K562 (cell line): ENCODE data around the gene VPS18. TPM values are rescaled to one million over a fixed set of nuclear protein-coding genes. Genes with fewer than 3 reads are reported as not detected.

Source experiments
- CHD1 ChIP-seq: fragments of 200-600 bp; sonication (generic); IDR thresholded peaks from one replicate; pipeline ENCODE4 v1.6.1; 2012; ENCODE audit warnings: mild to moderate bottlenecking, moderate library complexity, low read length, inconsistent platforms
- DACH1 ChIP-seq: fragments of 450-650 bp; IDR thresholded peaks from 2 replicates; pipeline ENCODE4 v1.6.1; 2018; ENCODE audit not compliant: partially characterized antibody
- GTF2F1 ChIP-seq: IDR thresholded peaks from 2 replicates; pipeline ENCODE4 v1.6.1; 2011; ENCODE audit warnings: low read depth, low read length, improper control_type of control experiment
- LCOR ChIP-seq: sonication (generic); formaldehyde crosslinking; IDR thresholded peaks from 2 replicates; pipeline ENCODE4 v1.8.0; 2022; ENCODE audit warnings: mild to moderate bottlenecking, missing genetic modification reagents
- MECOM ChIP-seq: fragments of 250-450 bp; sonication (Bioruptor Pico); IDR thresholded peaks from 2 replicates; pipeline ENCODE4 v1.8.0; 2022; ENCODE audit warnings: inconsistent platforms
- MTF1 ChIP-seq: fragments of 250-450 bp; sonication (Bioruptor Pico); IDR thresholded peaks from 2 replicates; pipeline ENCODE4 v1.9.0; 2021; ENCODE audit warnings: moderate library complexity, mild to moderate bottlenecking, inconsistent platforms, borderline replicate concordance
- NEUROD1 ChIP-seq: fragments of 150-350 bp; IDR thresholded peaks from 2 replicates; pipeline ENCODE4 v1.6.1; 2014; ENCODE audit warnings: borderline replicate concordance, low read length, low read depth; ENCODE audit not compliant: partially characterized antibody
- NFE2L1 ChIP-seq: fragments of 450-650 bp; IDR thresholded peaks from 2 replicates; pipeline ENCODE4 v1.6.1; 2016; ENCODE audit warnings: missing genetic modification characterization, low read depth, mild to moderate bottlenecking, missing compliant biosample characterization, moderate library complexity, borderline replicate concordance
- NRF1 ChIP-seq, 2 experiments: fragments of 450-650 bp; IDR thresholded peaks in 1 of 2; conservative IDR thresholded peaks in 1 of 2; 2 replicates each; pipeline ENCODE4 v1.6.1; 2014; ENCODE audit warnings: mild to moderate bottlenecking in 2 of 2
- RFX1 ChIP-seq: fragments of 450-650 bp; IDR thresholded peaks from 2 replicates; pipeline ENCODE4 v1.6.1; 2016; ENCODE audit warnings: mild to moderate bottlenecking, moderate library complexity
- RNF2 ChIP-seq: sonication (generic); IDR thresholded peaks from 2 replicates; pipeline ENCODE4 v1.6.1; 2016
- SMAD2 ChIP-seq: fragments of 150-350 bp; IDR thresholded peaks from 2 replicates; pipeline ENCODE4 v1.6.1; 2014; ENCODE audit warnings: low read depth, mild to moderate bottlenecking, low read length
- SUPT5H ChIP-seq: fragments of 450-650 bp; IDR thresholded peaks from 2 replicates; pipeline ENCODE4 v1.6.1; 2016
- TAF9B ChIP-seq: fragments of 450-650 bp; IDR thresholded peaks from 2 replicates; pipeline ENCODE4 v1.6.1; 2018; ENCODE audit warnings: mild to moderate bottlenecking; ENCODE audit not compliant: partially characterized antibody
- TEAD4 ChIP-seq, 2 experiments: sonication (generic) in 1 of 2; formaldehyde crosslinking in 1 of 2; IDR thresholded peaks; 2 replicates each; pipeline versions ENCODE4 v1.6.1 to v1.8.0; 2012 to 2022; ENCODE audit warnings: borderline replicate concordance in 1 of 2, inconsistent platforms in 1 of 2, low read length in 1 of 2, mild to moderate bottlenecking in 1 of 2, missing genetic modification reagents in 1 of 2
- ZBTB7A ChIP-seq: IDR thresholded peaks from 2 replicates; pipeline ENCODE4 v1.6.1; 2011; ENCODE audit warnings: low read depth, mild to moderate bottlenecking, low read length, moderate library complexity, borderline replicate concordance; ENCODE audit not compliant: control insufficient read depth
- ZNF197 ChIP-seq: fragments of 200-800 bp; sonication (Bioruptor generic); IDR thresholded peaks from 2 replicates; pipeline ENCODE4 v1.6.1; 2016; ENCODE audit warnings: low read depth, missing genetic modification characterization, missing compliant biosample characterization
- ZNF408 ChIP-seq: fragments of 250-450 bp; sonication (Bioruptor Pico); IDR thresholded peaks from 2 replicates; pipeline ENCODE4 v1.4.0; 2020; ENCODE audit warnings: low read depth, mild to moderate bottlenecking, moderate library complexity
- polyA plus RNA-seq, 8 experiments: library from polyadenylated mRNA; depleted of rRNA in 4 of 8; stranded (reverse) in 5 of 8; unstranded in 3 of 8; fragments of >200 nt; fragmentation: Nextera tagmentation in 2 of 8; fragmentation: Illumina TruSeq in 1 of 8; extraction: Ambion mirVana in 2 of 8; extraction: Trizol in 1 of 8; gene quantifications; 2 replicates each; pipeline versions ENCODE4 v1.2.1 to v1.2.3, GENCODE V29; 2011 to 2014; ENCODE audit warnings: inconsistent platforms in 1 of 8, missing spikeins in 1 of 8
- total RNA-seq, 7 experiments: library from RNA; depleted of rRNA in 6 of 7; stranded (reverse); fragments of >200 nt in 6 of 7; fragmentation: Illumina TruSeq in 2 of 7; extraction: Trizol in 2 of 7; gene quantifications; 2 replicates each; pipeline versions ENCODE4 v1.2.1 to v1.2.3, GENCODE V29; 2011 to 2021; ENCODE audit warnings: low replicate concordance in 1 of 7
- TF ChIP-seq, protein P1 (sequence below), 2 experiments: fragments of 150-350 bp in 1 of 2; IDR thresholded peaks; 2 replicates each; pipeline ENCODE4 v1.6.1; 2012 to 2016; ENCODE audit warnings: low read depth in 2 of 2, low read length in 2 of 2, mild to moderate bottlenecking in 1 of 2, moderate library complexity in 1 of 2
- TF ChIP-seq, protein P2 (sequence below): fragments of 450-650 bp; formaldehyde crosslinking; IDR thresholded peaks from 2 replicates; pipeline ENCODE4 v1.4.0; 2022; ENCODE audit warnings: mild to moderate bottlenecking, moderate library complexity
- TF ChIP-seq, protein P3 (sequence below): fragments of 450-650 bp; IDR thresholded peaks from 2 replicates; pipeline ENCODE4 v1.7.1; 2018; ENCODE audit warnings: mild to moderate bottlenecking, low read depth; ENCODE audit not compliant: partially characterized antibody

The VPS18 gene
- total and polyA plus RNA-seq, 9 of the 15 experiments (the other 6 are each of a cell fraction or from before 2014, with no cell fraction given): 0.73 to 19.9 (median 8.5) TPM

DNA sequence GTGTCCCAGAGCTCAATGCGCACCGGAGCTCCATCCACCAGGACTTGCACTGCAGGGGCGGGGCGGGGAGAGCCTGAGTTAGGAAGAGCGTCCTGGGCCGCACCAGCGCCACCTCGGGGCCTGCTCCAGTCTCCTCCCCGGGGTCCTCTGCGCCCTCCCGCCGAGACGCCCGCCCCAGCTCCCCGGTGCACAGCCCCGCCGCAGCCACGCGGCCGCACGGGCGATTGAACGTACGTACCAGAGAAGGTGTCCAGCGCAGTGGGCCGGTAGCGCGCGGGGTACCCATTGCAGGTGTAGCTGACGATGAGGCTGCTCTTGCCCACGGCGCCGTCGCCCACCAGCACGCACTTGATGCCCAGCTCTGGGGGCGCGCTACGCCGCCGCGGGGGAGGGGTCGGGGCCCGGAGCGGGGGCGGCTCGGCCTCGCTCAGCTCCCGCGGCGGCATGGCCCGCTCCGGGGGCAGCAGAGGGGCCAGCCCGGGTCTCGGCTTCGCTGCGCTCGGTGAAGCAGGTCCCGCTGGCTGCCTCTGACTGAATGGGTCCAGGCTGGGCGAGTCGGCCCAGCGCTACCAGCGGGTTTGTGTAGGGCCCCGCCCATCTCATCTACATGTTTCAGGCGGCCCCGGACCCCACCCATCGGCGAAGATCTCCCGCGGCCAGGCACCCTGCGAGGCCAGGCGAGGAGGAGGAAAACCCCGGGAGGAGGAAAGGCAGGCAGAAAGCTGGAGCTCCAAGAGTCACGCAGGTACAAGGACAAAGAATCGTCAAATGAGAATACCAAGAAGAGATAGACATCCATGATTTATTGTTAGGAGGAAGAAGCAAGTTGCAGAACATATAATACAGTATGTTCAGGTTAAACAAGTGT lies 20.3 kb upstream of the VPS18 start, which contains the start of gene RHOV (continued):
- TF ChIP-seq, protein P1, sequence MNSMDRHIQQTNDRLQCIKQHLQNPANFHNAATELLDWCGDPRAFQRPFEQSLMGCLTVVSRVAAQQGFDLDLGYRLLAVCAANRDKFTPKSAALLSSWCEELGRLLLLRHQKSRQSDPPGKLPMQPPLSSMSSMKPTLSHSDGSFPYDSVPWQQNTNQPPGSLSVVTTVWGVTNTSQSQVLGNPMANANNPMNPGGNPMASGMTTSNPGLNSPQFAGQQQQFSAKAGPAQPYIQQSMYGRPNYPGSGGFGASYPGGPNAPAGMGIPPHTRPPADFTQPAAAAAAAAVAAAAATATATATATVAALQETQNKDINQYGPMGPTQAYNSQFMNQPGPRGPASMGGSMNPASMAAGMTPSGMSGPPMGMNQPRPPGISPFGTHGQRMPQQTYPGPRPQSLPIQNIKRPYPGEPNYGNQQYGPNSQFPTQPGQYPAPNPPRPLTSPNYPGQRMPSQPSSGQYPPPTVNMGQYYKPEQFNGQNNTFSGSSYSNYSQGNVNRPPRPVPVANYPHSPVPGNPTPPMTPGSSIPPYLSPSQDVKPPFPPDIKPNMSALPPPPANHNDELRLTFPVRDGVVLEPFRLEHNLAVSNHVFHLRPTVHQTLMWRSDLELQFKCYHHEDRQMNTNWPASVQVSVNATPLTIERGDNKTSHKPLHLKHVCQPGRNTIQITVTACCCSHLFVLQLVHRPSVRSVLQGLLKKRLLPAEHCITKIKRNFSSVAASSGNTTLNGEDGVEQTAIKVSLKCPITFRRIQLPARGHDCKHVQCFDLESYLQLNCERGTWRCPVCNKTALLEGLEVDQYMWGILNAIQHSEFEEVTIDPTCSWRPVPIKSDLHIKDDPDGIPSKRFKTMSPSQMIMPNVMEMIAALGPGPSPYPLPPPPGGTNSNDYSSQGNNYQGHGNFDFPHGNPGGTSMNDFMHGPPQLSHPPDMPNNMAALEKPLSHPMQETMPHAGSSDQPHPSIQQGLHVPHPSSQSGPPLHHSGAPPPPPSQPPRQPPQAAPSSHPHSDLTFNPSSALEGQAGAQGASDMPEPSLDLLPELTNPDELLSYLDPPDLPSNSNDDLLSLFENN (IDR thresholded peaks at IDR 0.05; ENCODE audit: low read depth in 2 of 2, low read length in 2 of 2): no peak
- no peak for TF ChIP-seq MECOM (CRISPR knock-in tag)
- peak; percentile 63 to 64 for TF ChIP-seq NRF1 (conservative IDR thresholded peaks at IDR 0.05 in 1 of 2, IDR thresholded peaks at IDR 0.05 in 1 of 2)
- TF ChIP-seq, protein P2, sequence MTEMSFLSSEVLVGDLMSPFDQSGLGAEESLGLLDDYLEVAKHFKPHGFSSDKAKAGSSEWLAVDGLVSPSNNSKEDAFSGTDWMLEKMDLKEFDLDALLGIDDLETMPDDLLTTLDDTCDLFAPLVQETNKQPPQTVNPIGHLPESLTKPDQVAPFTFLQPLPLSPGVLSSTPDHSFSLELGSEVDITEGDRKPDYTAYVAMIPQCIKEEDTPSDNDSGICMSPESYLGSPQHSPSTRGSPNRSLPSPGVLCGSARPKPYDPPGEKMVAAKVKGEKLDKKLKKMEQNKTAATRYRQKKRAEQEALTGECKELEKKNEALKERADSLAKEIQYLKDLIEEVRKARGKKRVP (CRISPR knock-in tag): no peak
- TF ChIP-seq RFX1: no peak
- no peak for TF ChIP-seq CHD1
- TF ChIP-seq NEUROD1: no peak
- TF ChIP-seq ZBTB7A: peak; percentile 97
- no peak for TF ChIP-seq ZNF408 (CRISPR knock-in tag)
- TF ChIP-seq, protein P3, sequence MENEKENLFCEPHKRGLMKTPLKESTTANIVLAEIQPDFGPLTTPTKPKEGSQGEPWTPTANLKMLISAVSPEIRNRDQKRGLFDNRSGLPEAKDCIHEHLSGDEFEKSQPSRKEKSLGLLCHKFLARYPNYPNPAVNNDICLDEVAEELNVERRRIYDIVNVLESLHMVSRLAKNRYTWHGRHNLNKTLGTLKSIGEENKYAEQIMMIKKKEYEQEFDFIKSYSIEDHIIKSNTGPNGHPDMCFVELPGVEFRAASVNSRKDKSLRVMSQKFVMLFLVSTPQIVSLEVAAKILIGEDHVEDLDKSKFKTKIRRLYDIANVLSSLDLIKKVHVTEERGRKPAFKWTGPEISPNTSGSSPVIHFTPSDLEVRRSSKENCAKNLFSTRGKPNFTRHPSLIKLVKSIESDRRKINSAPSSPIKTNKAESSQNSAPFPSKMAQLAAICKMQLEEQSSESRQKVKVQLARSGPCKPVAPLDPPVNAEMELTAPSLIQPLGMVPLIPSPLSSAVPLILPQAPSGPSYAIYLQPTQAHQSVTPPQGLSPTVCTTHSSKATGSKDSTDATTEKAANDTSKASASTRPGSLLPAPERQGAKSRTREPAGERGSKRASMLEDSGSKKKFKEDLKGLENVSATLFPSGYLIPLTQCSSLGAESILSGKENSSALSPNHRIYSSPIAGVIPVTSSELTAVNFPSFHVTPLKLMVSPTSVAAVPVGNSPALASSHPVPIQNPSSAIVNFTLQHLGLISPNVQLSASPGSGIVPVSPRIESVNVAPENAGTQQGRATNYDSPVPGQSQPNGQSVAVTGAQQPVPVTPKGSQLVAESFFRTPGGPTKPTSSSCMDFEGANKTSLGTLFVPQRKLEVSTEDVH: peak; percentile 62
- no peak for TF ChIP-seq ZNF197 (CRISPR knock-in tag)
- no peak for TF ChIP-seq DACH1
- TF ChIP-seq NFE2L1 (tag): no peak
- no peak for TF ChIP-seq TAF9B
- TF ChIP-seq LCOR (CRISPR knock-in tag): peak; percentile 16; the same call in 1 of the 2 replicates
- no peak for TF ChIP-seq GTF2F1
- TF ChIP-seq SMAD2: no peak
- no peak for TF ChIP-seq SUPT5H
- TF ChIP-seq MTF1 (CRISPR knock-in tag): no peak
- TF ChIP-seq TEAD4 (IDR thresholded peaks at IDR 0.05; ENCODE audit: low read length): no peak
- no peak for TF ChIP-seq TEAD4 (CRISPR knock-in tag; IDR thresholded peaks at IDR 0.05; ENCODE audit: borderline replicate concordance)
- TF ChIP-seq RNF2: no peak
